Measurements from ENCODE around the gene MAGIX.

DNA sequence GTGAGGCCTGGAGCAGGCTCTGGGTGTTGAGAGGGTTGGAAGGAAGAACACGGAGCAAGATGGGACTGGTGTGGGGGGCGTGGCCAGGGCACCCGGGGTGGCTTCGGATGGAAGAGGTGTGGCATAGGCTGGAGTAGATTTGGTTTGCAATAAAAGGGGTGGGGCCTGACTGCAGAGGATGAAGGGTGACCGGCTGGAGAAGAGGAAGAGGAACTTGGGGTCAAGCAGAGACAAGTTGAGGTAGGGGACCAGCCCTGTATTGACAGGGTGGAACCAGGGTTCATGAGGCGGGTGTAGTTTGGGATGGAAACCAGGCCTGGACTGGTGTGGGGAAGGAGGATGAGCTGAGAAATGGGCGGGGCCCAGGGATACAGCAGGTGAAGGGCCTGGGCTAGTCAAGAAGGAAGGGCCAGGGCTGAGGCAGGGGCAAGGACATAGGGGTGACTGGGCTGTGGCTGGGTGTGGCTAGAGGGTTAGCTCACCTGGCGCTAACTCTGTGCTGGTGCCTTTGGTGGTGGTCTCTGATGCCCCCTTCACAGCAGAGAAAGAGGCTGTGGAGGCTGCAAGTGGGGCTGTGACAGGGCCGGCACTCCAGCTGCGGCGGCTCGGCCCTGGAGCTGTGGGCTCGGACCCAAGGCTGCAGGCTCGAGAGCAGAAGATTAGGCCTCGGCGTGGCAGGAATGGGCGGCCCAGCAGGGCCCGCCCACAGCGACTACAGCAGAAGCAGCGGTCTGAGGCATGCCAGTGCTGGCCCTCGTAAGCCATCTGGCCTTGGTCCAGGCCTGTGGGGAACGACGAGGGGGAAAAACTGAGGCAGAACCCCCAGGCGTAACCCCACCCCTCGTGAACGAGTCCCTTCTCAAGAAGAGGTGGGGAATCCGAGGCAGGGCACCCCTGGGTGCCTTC lies 14.1 kb downstream of the MAGIX start:
- TF ChIP-seq, protein P1, sequence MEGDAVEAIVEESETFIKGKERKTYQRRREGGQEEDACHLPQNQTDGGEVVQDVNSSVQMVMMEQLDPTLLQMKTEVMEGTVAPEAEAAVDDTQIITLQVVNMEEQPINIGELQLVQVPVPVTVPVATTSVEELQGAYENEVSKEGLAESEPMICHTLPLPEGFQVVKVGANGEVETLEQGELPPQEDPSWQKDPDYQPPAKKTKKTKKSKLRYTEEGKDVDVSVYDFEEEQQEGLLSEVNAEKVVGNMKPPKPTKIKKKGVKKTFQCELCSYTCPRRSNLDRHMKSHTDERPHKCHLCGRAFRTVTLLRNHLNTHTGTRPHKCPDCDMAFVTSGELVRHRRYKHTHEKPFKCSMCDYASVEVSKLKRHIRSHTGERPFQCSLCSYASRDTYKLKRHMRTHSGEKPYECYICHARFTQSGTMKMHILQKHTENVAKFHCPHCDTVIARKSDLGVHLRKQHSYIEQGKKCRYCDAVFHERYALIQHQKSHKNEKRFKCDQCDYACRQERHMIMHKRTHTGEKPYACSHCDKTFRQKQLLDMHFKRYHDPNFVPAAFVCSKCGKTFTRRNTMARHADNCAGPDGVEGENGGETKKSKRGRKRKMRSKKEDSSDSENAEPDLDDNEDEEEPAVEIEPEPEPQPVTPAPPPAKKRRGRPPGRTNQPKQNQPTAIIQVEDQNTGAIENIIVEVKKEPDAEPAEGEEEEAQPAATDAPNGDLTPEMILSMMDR (conservative IDR thresholded peaks at IDR 0.05 in 1 of 2, IDR thresholded peaks at IDR 0.05 in 1 of 2; ENCODE audit: low read depth in 1 of 2, low read length in 2 of 2), result no peak
- no peak for TF ChIP-seq EZH2 (IDR thresholded peaks at IDR 0.05; ENCODE audit: low read length, missing control alignments)
